Testis (tissue), 2 donors: ENCODE data around the gene RASD1.

ENCODE experiments used
- POLR2A ChIP-seq: fragments of 450-650 bp; IDR thresholded peaks from one replicate; pipeline ENCODE4 v1.6.1; 2017; ENCODE audit warnings: antibody characterized with exemption, mild to moderate bottlenecking, moderate library complexity
- TF ChIP-seq, protein P1 (sequence below), 3 experiments: fragments of 450-650 bp in 2 of 3; fragments of 200-600 bp in 1 of 3; sonication (generic) in 1 of 3; IDR thresholded peaks; one replicate each; pipeline ENCODE4 v1.5.1; 2016 to 2019; ENCODE audit warnings: antibody characterized with exemption in 3 of 3, mild to moderate bottlenecking in 2 of 3, moderate library complexity in 1 of 3

DNA sequence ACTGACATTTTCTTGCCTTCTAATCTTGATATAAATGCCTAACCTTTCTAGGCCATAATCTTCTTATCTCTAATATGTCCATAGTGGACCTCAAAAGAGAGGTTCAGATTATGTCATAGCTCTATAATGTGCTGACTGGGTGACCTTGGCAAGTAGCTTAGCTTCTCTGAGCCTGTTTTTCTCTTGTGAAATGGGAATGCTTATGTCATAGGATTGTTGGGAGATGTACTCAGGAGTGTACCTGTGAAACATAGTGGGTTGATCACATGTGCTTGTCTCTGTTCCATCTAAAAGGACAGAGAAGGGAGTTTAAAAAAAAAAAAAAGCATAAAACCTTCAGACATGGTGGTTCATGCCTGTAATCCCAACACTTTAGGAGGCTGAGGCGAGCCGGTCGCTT, 17.0 kb downstream of the RASD1 start:
- TF ChIP-seq, protein P1, sequence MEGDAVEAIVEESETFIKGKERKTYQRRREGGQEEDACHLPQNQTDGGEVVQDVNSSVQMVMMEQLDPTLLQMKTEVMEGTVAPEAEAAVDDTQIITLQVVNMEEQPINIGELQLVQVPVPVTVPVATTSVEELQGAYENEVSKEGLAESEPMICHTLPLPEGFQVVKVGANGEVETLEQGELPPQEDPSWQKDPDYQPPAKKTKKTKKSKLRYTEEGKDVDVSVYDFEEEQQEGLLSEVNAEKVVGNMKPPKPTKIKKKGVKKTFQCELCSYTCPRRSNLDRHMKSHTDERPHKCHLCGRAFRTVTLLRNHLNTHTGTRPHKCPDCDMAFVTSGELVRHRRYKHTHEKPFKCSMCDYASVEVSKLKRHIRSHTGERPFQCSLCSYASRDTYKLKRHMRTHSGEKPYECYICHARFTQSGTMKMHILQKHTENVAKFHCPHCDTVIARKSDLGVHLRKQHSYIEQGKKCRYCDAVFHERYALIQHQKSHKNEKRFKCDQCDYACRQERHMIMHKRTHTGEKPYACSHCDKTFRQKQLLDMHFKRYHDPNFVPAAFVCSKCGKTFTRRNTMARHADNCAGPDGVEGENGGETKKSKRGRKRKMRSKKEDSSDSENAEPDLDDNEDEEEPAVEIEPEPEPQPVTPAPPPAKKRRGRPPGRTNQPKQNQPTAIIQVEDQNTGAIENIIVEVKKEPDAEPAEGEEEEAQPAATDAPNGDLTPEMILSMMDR (IDR thresholded peaks at IDR 0.05), result no peak
- no peak for TF ChIP-seq POLR2A
